A673 (cell line): ENCODE data around the gene EXOC3L1.

ENCODE experiments used
- EZH2 ChIP-seq: fragments of 200-600 bp; sonication (generic); IDR thresholded peaks from 2 replicates; pipeline ENCODE4 v1.6.1; 2017; ENCODE audit warnings: borderline replicate concordance, low read depth, mild to moderate bottlenecking, mixed read lengths, antibody characterized with exemption, low read length; ENCODE audit not compliant: poor library complexity, severe bottlenecking
- TF ChIP-seq, protein P1 (sequence below): fragments of 300-800, 200-600 bp; sonication (generic); conservative IDR thresholded peaks from 2 replicates; pipeline ENCODE4 v1.5.1; 2017; ENCODE audit warnings: low read depth, mild to moderate bottlenecking, antibody characterized with exemption, low read length, moderate library complexity, mixed read lengths

DNA sequence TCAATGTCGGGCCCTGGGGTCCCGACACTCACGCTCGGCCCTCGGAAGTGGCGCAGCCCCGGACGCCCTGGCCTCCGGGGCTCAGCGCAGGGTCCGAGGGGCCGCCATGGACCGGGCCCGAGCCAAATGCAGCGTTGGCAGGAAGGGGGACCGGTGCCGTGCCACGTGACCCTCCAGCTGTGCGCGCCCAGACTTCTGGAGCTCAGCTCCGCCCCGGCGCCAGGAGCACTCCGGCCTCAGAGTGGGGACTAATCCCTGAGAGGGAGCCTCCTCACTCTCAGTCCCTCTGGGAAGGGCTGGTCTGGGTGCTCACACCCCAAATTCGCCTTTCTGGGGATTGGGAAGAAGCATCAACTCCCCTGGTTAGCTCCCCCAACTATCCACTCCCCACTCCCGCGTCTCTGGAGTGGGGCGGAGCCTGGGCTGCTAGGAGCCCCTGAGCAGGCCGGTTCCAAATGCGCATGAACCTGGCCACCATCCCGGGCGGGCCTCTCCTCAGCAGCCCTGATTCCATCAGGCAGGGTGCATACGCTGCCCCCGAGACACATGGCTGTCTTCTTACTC is 39.0 kb downstream of the EXOC3L1 start, which contains the start of gene B3GNT9:
- TF ChIP-seq, protein P1, sequence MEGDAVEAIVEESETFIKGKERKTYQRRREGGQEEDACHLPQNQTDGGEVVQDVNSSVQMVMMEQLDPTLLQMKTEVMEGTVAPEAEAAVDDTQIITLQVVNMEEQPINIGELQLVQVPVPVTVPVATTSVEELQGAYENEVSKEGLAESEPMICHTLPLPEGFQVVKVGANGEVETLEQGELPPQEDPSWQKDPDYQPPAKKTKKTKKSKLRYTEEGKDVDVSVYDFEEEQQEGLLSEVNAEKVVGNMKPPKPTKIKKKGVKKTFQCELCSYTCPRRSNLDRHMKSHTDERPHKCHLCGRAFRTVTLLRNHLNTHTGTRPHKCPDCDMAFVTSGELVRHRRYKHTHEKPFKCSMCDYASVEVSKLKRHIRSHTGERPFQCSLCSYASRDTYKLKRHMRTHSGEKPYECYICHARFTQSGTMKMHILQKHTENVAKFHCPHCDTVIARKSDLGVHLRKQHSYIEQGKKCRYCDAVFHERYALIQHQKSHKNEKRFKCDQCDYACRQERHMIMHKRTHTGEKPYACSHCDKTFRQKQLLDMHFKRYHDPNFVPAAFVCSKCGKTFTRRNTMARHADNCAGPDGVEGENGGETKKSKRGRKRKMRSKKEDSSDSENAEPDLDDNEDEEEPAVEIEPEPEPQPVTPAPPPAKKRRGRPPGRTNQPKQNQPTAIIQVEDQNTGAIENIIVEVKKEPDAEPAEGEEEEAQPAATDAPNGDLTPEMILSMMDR = no peak
- TF ChIP-seq EZH2 = no peak
